DOHH2 (cell line): ENCODE results near the gene CRK.

Source experiments
- CTCF ChIP-seq: fragments of 200-600 bp; sonication (generic); IDR thresholded peaks from one replicate; pipeline ENCODE4 v1.5.1; 2014; ENCODE audit warnings: antibody characterized with exemption, mild to moderate bottlenecking, low read depth, low read length; ENCODE audit not compliant: poor library complexity, severe bottlenecking
- EZH2phosphoT487 ChIP-seq: fragments of 200-600 bp; sonication (generic); IDR thresholded peaks from 2 replicates; pipeline ENCODE4 v1.6.1; 2017; ENCODE audit warnings: borderline replicate concordance, mild to moderate bottlenecking, antibody characterized with exemption, low read length, moderate library complexity, mixed read lengths

GRCh38 chr17:1412185-1413110 is 43.6 kb downstream of the CRK start:
- no peak for TF ChIP-seq CTCF
- TF ChIP-seq EZH2phosphoT487, result no peak
